GM18505 (cell line): Measurements from ENCODE around the gene LRRFIP2.
"Not testable (repeated sequence)": the region's sequence is repeated elsewhere in the genome, so short reads cannot be mapped to it uniquely, and the experiment has no call there.

Source experiments
- ATAC-seq: cut with Tn5 transposase; IDR thresholded peaks from one replicate; pipeline ENCODE4 v1.9.1; 2021; ENCODE audit not compliant: unreplicated experiment
- POLR2A ChIP-seq: IDR thresholded peaks from 4 replicates; pipeline ENCODE4 v1.6.1; 2011; ENCODE audit warnings: borderline replicate concordance; ENCODE audit not compliant: insufficient read depth, insufficient read length; ENCODE audit errors: extremely low read depth

Gene LRRFIP2

DNA sequence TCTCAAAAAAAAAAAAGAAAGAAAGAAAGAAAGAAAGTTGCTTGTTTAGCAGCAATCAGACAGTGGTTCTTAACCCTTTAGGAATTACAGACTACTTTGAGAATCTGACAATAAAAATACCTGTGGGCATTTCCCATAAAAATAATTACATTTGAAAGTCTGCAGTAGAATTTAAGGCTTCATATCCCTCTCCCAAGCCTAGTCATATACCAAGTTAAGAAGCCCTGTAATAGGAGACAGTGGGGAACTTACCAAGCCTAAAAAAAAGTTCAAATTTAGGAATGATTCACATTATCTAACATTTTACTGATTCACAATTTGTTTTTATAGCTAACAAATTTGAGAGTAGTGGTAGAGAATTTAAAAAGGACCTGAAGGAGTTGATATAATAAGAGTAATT, 47.5 kb downstream of the LRRFIP2 start:
- no peak for ATAC-seq
- no peak for TF ChIP-seq POLR2A

DNA sequence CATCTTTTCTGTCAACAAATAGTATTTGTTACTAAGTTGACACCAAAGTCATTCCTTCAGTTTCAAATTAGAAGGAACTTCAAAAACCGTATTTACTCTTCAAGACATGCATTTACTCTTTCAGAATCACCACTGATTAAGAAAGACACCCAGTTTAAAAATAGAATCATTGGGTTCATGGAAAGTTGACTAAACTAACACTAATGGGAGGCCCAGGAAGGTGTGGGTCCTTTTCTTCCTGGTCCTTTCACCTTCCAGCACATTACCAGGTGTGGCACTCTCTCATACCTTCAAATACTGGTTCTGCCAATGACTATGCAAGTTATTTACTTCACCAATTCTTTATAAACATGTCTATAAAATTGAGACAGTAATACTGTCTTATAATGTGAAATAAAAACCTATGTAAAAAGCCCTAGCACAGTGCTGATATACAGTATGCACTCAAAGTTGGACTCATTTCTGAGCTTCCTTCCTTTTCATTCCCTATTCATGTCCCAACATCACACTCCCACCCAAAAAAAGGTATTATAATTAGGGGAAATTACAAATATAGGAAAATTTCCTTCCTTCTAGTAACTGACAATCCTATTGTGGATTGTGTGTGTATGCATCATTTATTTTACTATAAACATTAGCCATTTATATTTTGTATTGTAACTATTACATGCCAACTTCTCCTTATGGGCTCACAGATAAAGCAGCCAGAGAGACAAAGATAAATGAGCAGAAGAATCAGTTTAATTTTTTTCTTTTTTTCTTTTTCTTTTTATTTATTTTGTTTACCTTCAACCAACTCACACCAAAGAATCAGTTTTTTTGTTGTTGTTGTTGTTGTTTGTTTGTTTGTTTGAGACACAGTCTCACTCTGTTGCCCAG, 48.9 kb downstream of the LRRFIP2 start:
- TF ChIP-seq POLR2A, result no peak
- ATAC-seq, result no peak

DNA sequence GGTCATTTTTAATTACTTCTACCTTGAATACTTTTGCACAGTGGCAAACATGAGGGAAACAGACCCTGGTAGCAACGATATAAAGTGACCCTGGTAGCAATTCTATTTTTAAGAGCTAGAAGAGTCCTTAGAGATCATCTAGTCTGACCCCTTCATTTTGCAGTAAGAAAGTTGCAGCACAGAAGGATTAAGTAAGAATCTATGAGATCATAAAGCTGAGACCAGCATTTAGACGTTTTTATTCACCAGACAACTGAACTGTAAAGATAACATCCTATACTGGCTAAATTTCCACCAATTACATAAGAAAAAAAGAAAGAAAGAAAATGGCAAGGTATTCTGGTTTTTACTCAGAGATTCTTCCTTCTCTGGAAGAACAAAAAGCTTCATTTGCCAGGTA, 49.9 kb downstream of the LRRFIP2 start:
- TF ChIP-seq POLR2A, result no peak
- no peak for ATAC-seq

DNA sequence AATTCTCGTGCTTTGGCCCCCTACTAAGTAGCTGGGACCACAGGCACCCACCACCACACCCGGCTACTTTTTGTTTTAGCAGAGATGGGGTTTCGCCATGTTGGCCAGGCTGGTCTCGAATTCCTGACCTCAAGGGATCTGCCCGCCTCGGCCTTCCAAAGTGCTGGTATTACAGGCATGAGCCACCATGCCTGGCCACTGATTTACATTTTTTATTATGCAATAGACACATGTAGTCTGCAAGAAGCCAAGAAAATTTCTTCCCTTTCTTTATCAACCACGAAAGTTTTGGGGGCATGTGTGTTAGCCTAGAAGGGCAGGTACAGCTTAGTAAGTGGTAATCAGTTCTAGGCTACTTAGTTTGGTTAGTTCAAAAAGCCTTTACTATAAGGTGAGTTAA, 51.1 kb downstream of the LRRFIP2 start:
- no peak for ATAC-seq
- TF ChIP-seq POLR2A, result no peak

DNA sequence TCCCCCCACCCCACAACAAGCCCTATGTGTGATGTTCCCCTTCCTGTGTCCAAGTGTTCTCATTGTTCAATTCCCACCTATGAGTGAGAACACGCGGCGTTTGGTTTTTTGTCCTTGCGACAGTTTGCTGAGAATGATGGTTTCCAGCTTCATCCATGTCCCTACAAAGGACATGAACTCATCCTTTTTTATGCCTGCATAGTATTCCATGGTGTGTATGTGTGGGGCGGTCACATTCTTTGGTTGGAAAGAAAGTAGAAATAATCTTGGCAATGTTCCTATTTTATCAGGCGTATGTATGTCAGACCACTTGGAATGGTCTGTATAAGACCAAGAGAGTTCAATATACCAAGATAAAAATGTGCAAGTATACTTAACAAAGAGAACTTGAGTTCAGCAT, 52.3 kb downstream of the LRRFIP2 start:
- not testable (repeated sequence) for ATAC-seq

DNA sequence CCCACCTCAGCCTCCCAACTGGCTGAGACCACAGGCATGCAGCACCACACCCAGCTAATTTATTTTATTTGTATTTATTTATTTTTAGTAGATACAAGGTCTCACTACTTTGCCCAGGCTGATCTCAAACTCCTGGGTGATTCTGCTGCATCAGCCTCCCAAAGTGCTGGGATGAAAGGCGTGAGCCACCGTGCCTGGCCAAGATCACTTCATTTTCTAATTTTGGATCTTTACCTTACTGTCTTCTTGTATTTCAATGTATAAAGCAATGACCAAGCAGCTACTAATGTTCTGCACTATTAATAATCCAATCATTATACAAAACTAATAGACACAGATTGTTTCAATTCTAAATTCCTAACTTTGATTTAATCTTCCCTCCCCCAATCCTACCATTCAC, 56.2 kb downstream of the LRRFIP2 start:
- TF ChIP-seq POLR2A, result no peak
- ATAC-seq, result no peak

DNA sequence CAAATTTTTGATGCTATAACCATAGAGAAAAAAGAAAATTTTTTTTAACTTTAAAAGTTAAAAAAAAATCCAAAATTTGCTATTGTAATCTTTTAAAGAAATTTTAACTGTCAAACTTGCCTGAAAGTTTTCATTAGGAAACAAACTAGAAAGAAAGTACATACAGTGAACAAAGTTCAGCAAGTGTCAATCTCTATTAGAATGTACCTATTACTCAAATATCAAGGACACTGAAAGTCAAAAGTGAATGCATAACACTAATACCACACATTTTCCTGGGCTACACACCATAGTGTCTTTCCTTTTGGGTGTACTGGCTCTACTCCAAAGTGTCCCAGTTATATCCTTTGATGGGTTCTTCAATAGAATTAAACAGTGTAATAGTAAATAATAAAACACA, 56.8 kb downstream of the LRRFIP2 start:
- TF ChIP-seq POLR2A, result no peak

DNA sequence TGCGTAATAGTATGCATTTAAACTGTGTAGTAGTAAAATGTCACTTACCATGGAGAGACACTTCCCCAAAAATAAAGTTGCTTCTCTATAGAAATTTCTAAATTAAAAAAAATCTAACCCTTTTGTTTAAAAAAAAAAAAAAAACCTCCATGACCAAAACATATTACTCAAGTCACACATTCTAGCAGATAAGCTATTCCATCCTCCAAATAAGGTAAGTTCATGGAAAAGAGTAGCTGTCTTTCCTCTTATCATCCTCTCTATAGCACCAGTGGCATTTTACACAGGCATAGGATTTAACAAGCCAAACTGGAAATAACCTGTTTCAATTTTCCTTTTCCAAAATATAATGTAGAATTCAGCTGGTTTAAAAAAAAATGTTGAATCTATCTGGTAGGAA, 57.4 kb downstream of the LRRFIP2 start:
- TF ChIP-seq POLR2A, result no peak
- ATAC-seq, result no peak

More for the DNA sequence above, 56.8 kb downstream of the LRRFIP2 start:
- ATAC-seq, result no peak

DNA sequence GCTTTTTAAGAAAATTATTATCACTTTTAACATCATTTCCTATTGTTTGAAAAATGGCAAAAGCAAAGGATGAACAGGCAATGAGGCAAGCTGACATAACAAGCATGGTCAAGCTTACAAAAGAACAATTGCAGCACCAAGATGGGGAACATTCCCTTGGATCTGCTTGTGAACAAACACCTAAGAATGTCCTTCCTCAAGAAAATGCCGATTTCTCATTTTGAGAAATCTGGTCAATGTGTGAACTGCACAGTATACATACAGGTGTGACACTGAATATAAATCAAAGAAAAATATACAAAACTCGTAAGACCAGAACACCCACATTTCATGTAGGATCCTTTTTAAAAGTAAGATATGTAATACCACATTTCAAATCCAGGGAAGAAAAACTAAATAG, 58.9 kb downstream of the LRRFIP2 start:
- no peak for TF ChIP-seq POLR2A
- ATAC-seq, result no peak

DNA sequence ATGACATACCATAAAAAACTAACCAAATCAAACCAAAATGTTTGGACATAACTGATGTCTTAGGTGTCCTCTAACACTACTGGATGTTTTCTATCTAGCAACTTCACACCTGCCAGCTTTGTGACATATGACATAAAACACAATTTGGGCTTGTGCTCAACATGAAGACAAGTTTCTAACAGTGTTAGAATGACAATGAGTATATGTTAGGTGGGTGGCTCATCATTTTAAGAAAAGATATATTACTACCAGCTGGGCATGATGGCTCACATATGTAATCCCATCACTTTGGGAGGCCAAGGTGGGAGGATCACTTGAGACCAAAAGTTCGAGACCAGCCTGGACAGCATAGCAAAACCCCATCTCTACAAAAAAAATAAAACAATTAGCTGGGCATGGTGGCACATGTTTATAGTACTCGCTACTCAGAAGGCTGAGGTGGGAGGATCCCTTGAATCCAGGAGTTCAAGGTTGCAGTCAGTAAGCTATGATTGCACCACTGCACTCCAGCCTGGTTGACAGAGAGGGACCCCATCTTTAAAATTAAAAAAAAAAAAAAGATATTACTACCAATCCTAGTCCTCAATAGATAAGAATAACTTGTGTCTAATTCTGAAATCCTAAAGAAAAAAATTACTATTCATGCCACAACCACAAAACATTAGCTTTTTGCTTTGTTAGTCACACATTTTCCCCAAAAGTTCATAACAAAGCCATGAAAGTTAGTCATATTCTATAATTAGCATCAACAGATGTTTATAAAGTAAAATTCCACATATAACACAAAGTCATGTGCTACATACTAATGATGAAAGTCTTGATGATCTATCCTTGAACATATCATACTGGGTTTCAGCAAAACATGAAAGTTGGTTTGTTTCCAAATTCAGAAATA, 59.9 kb downstream of the LRRFIP2 start:
- no peak for ATAC-seq
- TF ChIP-seq POLR2A, result no peak

DNA sequence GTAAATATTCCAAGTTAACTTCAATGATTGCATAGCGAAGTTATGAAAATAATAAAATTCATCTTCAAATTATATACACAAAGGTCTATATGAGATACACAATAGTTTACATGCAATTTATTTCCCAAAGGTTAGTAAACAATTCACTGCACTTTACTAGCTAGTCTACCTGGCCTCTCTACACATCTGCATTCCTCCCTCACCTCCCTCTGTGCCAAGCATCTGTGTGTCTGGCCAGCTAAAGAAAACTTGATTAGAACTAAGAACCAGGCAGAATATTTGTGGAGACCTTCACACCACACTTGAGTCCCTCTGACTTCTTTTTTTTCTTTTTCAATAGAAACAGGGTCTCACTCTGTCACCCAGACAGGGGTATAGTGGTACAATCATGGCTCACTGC, 61.4 kb downstream of the LRRFIP2 start:
- ATAC-seq, result no peak
- no peak for TF ChIP-seq POLR2A

DNA sequence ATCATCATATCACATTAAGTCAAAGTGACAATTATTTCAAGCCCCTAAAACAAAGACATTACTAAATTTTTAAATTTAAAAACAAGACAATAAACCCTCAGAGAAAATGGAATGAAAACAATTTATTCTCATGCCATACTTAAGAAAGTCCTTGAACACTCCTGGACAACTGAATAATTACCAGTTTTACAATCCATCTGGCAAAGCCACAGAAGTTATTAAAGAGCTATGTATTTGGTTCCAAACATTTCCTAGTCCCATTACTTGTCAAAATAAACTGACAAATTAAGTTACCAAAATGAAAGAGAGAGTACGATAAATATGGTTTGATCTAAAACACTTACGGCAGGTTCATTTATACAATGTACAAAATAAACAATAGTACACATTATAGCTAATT, 63.2 kb downstream of the LRRFIP2 start:
- no peak for ATAC-seq

DNA sequence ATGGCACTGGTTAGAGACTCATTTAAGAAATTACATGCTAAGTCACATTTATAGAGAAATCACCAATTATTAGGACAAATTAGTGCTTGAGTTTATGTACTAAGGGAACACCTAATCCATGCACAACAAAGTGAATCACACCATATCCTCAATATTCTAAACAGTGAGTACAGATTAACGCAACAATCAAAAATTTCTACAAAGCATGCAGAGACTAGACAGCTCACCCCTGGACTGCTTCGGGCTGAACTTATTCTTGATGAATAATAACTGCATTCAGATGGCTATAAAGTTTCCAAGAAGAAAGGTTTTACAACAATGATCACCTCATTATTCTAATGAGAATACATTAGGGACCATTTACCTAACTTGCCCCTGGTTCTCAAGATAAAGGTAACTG, 66.5 kb downstream of the LRRFIP2 start:
- no peak for TF ChIP-seq POLR2A
- ATAC-seq, result no peak

More for the DNA sequence above, 63.2 kb downstream of the LRRFIP2 start:
- TF ChIP-seq POLR2A, result no peak
